ENCODE data around the gene BATF. TPM values are rescaled to one million over a fixed set of nuclear protein-coding genes. Genes with fewer than 3 reads are reported as not detected.

The BATF gene
- total RNA-seq, 1 experiment from 2014 or later: 0.69 TPM

- H3K36me3 ChIP-seq (ENCODE audit: control insufficient read depth in 1 of 2, insufficient read depth in 2 of 2, low read length in 2 of 2): no peaks in the 10 kb centered on the region
- DNase-seq (ENCODE audit: low read depth, low spot score) (no peak), ATAC-seq (no peak)
- no peak overlapping the region for H2AFZ ChIP-seq (ENCODE audit: low read depth, low read length, poor library complexity, severe bottlenecking)
- H3K9me2 ChIP-seq (ENCODE audit: insufficient read depth): no peaks in the 10 kb centered on the region
- H4K20me1 ChIP-seq (ENCODE audit: insufficient read depth): no peaks in the 10 kb centered on the region
- ChIA-PET POLR2A (no interaction called here), CTCF (interaction anchor here (1.5 kb wide), 1 partner anchor 15 kb away, joined by 4 read pairs; no protein-coding TSS in a partner anchor), RAD21 (ENCODE audit: low non-redundant PET in 1 of 2, low total read pairs in 2 of 2, uncharacterized antibody in 2 of 2, unreplicated experiment in 2 of 2) (no interaction called here)
- no peak for TF ChIP-seq POLR2A (IDR thresholded peaks at IDR 0.05; ENCODE audit: borderline replicate concordance, extremely low read depth, insufficient read depth, insufficient read length)
- no peak for TF ChIP-seq CBX3 (IDR thresholded peaks at IDR 0.05; ENCODE audit: low read depth)
- TF ChIP-seq ELF1 (IDR thresholded peaks at IDR 0.05; ENCODE audit: borderline replicate concordance, low read depth): no peak
- no peak for TF ChIP-seq REST (IDR thresholded peaks at IDR 0.05; ENCODE audit: low read depth)
- TF ChIP-seq MAX (IDR thresholded peaks at IDR 0.05): no peak
- no peak for TF ChIP-seq YY1 (IDR thresholded peaks at IDR 0.05; ENCODE audit: extremely low read depth, insufficient replicate concordance, low read depth, low read length)
- no peak for TF ChIP-seq SP1 (IDR thresholded peaks at IDR 0.05; ENCODE audit: low read depth)
- TF ChIP-seq SIN3A (IDR thresholded peaks at IDR 0.05; ENCODE audit: low read depth): no peak
- no peak for TF ChIP-seq JUND (IDR thresholded peaks at IDR 0.05)
- TF ChIP-seq TCF7L2 (IDR thresholded peaks at IDR 0.05; ENCODE audit: borderline replicate concordance, extremely low read depth, insufficient read depth, insufficient read length): no peak
- no peaks in the 10 kb centered on the region for H3K27me3 ChIP-seq (ENCODE audit: insufficient read depth, low read length)
- no peak overlapping the region for H3K27ac ChIP-seq (ENCODE audit: low read depth, low read length)
- H3K9me3 ChIP-seq (ENCODE audit: control insufficient read depth in 1 of 2, insufficient read depth in 1 of 2, low read depth in 1 of 2, low read length in 2 of 2): no peaks in the 10 kb centered on the region
- no peak overlapping the region for H3K4me3 ChIP-seq (replicated peaks in 1 of 2; ENCODE audit: low read depth in 1 of 2, low read length in 2 of 2)
- H3K9ac ChIP-seq (ENCODE audit: low read length): no peak overlapping the region
- H3K4me1 ChIP-seq (ENCODE audit: control insufficient read depth in 1 of 2, insufficient read depth in 2 of 2, low read length in 2 of 2): no peaks in the 10 kb centered on the region
- intact Hi-C loops (cut with micrococcal nuclease): no loop called here
- H3K4me2 ChIP-seq (ENCODE audit: low read length): no peak overlapping the region
- BruUV-seq (replicated peaks): no TSS peak
- H3K79me2 ChIP-seq (ENCODE audit: insufficient read depth, low read length): no peaks in the 10 kb centered on the region
Observed at GRCh38 chr14:75545907-75546306, 23.6 kb downstream of the BATF start.
